22Rv1 (cell line): ENCODE measurements around the gene DIPK2B.

ENCODE experiments used
- CTCF ChIP-seq: fragments of 450-650 bp; IDR thresholded peaks from 2 replicates; pipeline ENCODE4 v1.5.1; 2017; ENCODE audit warnings: mild to moderate bottlenecking
- ZFX ChIP-seq: fragments of 450-650 bp; IDR thresholded peaks from 2 replicates; pipeline ENCODE4 v1.6.1; 2017; ENCODE audit warnings: antibody characterized with exemption, borderline replicate concordance

DNA sequence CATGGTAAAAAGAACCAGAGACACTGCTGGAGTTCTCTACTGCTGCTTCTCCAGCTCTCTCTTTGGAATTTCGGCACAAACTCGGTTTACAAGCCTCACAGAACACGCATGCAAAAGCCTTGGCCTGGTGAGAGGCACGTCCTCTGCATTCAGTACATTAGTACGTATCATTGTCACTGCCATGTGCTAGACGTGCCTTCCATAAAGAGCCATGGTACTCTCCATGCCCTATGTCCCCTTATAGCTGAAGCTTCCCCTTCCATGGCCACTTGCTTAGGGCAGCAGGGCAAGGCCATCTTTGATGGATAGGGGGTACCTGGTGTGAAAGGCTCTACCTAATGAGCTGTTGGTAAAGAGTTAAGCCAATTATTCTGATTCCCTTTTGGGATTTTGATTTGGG is 35.0 kb downstream of the DIPK2B start:
- no peak for TF ChIP-seq CTCF
- no peak for TF ChIP-seq ZFX
